DND-41 (cell line): ENCODE data around the gene SYTL4.

Experiments used
- ATAC-seq: fragments of 200-7000 bp; cut with Tn5 transposase; 3 replicates; pipeline ENCODE4 v1.9.1; 2021; ENCODE audit warnings: low read depth; ENCODE audit not compliant: insufficient read depth
- DNase-seq: peaks from one replicate; pipeline ENCODE4 v3.0.0-alpha.2; 2020
- H2AFZ ChIP-seq: 2 replicates; pipeline ENCODE4 v1.6.0; 2012; ENCODE audit warnings: low read depth, low read length
- H3K27ac ChIP-seq: 2 replicates; pipeline ENCODE4 v1.5.1; 2012; ENCODE audit warnings: low read length, inconsistent platforms
- H3K27me3 ChIP-seq: fragments of 200-600 bp; sonication (generic); 2 replicates; pipeline ENCODE4 v1.6.0; 2012; ENCODE audit warnings: low read length, mild to moderate bottlenecking, inconsistent platforms; ENCODE audit not compliant: insufficient read depth, poor library complexity
- H3K36me3 ChIP-seq: 2 replicates; pipeline ENCODE4 v1.5.1; 2012; ENCODE audit warnings: low read length, inconsistent platforms; ENCODE audit not compliant: insufficient read depth
- H3K4me1 ChIP-seq: 2 replicates; pipeline ENCODE4 v1.5.1; 2012; ENCODE audit warnings: mild to moderate bottlenecking, low read length; ENCODE audit not compliant: insufficient read depth
- H3K4me2 ChIP-seq: 2 replicates; pipeline ENCODE4 v1.6.0; 2012; ENCODE audit warnings: mild to moderate bottlenecking, moderate library complexity, low read length, inconsistent platforms; ENCODE audit not compliant: insufficient read depth
- H3K4me3 ChIP-seq, 2 experiments: fragments of 200-600 bp in 1 of 2; shearing (Covaris generic) in 1 of 2; 2 replicates each; pipeline ENCODE4 v1.5.1; 2012 to 2016; ENCODE audit warnings: inconsistent platforms in 2 of 2, low read length in 2 of 2, mild to moderate bottlenecking in 2 of 2, low read depth in 1 of 2, moderate library complexity in 1 of 2
- H3K79me2 ChIP-seq: 2 replicates; pipeline ENCODE4 v1.6.0; 2012; ENCODE audit warnings: low read length, inconsistent platforms; ENCODE audit not compliant: insufficient read depth
- H3K9ac ChIP-seq: 2 replicates; pipeline ENCODE4 v1.6.0; 2012; ENCODE audit warnings: low read depth, mild to moderate bottlenecking, inconsistent platforms, low read length, moderate library complexity
- H3K9me3 ChIP-seq: 2 replicates; pipeline ENCODE4 v1.5.1; 2012; ENCODE audit warnings: low read length, moderate library complexity, mild to moderate bottlenecking, inconsistent platforms; ENCODE audit not compliant: insufficient read depth, severe bottlenecking
- H4K20me1 ChIP-seq: 2 replicates; pipeline ENCODE4 v1.6.0; 2012; ENCODE audit warnings: low read length; ENCODE audit not compliant: insufficient read depth
- EZH2 ChIP-seq: IDR thresholded peaks from 3 replicates; pipeline ENCODE4 v1.6.1; 2012; ENCODE audit warnings: borderline replicate concordance, low read depth, mild to moderate bottlenecking, moderate library complexity, low read length, inconsistent platforms; ENCODE audit not compliant: severe bottlenecking
- TF ChIP-seq, protein P1 (sequence below): IDR thresholded peaks from 2 replicates; pipeline ENCODE4 v1.5.1; 2012; ENCODE audit warnings: borderline replicate concordance, low read length, moderate library complexity, mild to moderate bottlenecking; ENCODE audit not compliant: poor library complexity, severe bottlenecking; ENCODE audit errors: extremely low read depth

SYTL4 gene

GRCh38 chrX:100673397-100673953 is 58.4 kb downstream of the SYTL4 start:
- Histone ChIP-seq H3K36me3 (no peaks in the 10 kb centered on the region), H2AFZ (no peak overlapping the region), H4K20me1 (no peaks in the 10 kb centered on the region), H3K4me2 (no peak overlapping the region), H3K4me1 (no peaks in the 10 kb centered on the region), H3K9me3 (no peaks in the 10 kb centered on the region), H3K27me3 (no peaks in the 10 kb centered on the region), H3K79me2 (no peaks in the 10 kb centered on the region), H3K27ac (no peak overlapping the region), H3K9ac (no peak overlapping the region), H3K4me3 (no peak overlapping the region)
- TF ChIP-seq, protein P1, sequence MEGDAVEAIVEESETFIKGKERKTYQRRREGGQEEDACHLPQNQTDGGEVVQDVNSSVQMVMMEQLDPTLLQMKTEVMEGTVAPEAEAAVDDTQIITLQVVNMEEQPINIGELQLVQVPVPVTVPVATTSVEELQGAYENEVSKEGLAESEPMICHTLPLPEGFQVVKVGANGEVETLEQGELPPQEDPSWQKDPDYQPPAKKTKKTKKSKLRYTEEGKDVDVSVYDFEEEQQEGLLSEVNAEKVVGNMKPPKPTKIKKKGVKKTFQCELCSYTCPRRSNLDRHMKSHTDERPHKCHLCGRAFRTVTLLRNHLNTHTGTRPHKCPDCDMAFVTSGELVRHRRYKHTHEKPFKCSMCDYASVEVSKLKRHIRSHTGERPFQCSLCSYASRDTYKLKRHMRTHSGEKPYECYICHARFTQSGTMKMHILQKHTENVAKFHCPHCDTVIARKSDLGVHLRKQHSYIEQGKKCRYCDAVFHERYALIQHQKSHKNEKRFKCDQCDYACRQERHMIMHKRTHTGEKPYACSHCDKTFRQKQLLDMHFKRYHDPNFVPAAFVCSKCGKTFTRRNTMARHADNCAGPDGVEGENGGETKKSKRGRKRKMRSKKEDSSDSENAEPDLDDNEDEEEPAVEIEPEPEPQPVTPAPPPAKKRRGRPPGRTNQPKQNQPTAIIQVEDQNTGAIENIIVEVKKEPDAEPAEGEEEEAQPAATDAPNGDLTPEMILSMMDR = no peak
- TF ChIP-seq EZH2 = no peak
- no peak for ATAC-seq
- no peak for DNase-seq

- Histone ChIP-seq H3K4me2 (no peak overlapping the region), H3K27me3 (no peaks in the 10 kb centered on the region), H2AFZ (no peak overlapping the region), H3K36me3 (no peaks in the 10 kb centered on the region), H3K9ac (no peak overlapping the region), H3K9me3 (no peaks in the 10 kb centered on the region), H4K20me1 (no peaks in the 10 kb centered on the region), H3K27ac (no peak overlapping the region), H3K79me2 (no peaks in the 10 kb centered on the region), H3K4me3 (no peak overlapping the region), H3K4me1 (no peaks in the 10 kb centered on the region)
- DNase-seq (no peak), ATAC-seq (no peak)
- no peak for TF ChIP-seq EZH2
- TF ChIP-seq, protein P1 = no peak
Observed at GRCh38 chrX:100672966-100673365, 59.0 kb downstream of the SYTL4 start.

- H3K27ac ChIP-seq = no peak overlapping the region
- no peak for TF ChIP-seq EZH2
- TF ChIP-seq, protein P1 = no peak
- H3K4me1 ChIP-seq = no peaks in the 10 kb centered on the region
- no peak overlapping the region for H2AFZ ChIP-seq
- no peaks in the 10 kb centered on the region for H3K9me3 ChIP-seq
- H3K36me3 ChIP-seq = no peaks in the 10 kb centered on the region
- no peaks in the 10 kb centered on the region for H3K79me2 ChIP-seq
- DNase-seq = no peak
- H4K20me1 ChIP-seq = no peaks in the 10 kb centered on the region
- no peak overlapping the region for H3K4me2 ChIP-seq
- no peaks in the 10 kb centered on the region for H3K27me3 ChIP-seq
- H3K4me3 ChIP-seq = no peak overlapping the region
- no peak for ATAC-seq
- H3K9ac ChIP-seq = no peak overlapping the region
Observed at GRCh38 chrX:100663642-100664041, 68.3 kb downstream of the SYTL4 start.

GRCh38 chrX:100662796-100663195 is 69.1 kb downstream of the SYTL4 start:
- ATAC-seq (no peak), DNase-seq (no peak)
- Histone ChIP-seq H3K4me1 (no peaks in the 10 kb centered on the region), H3K36me3 (no peaks in the 10 kb centered on the region), H3K4me2 (no peak overlapping the region), H3K27me3 (no peaks in the 10 kb centered on the region), H4K20me1 (no peaks in the 10 kb centered on the region), H3K4me3 (no peak overlapping the region), H3K9ac (no peak overlapping the region), H2AFZ (no peak overlapping the region), H3K9me3 (no peaks in the 10 kb centered on the region), H3K79me2 (no peaks in the 10 kb centered on the region), H3K27ac (no peak overlapping the region)
- TF ChIP-seq, protein P1 = no peak
- TF ChIP-seq EZH2 = no peak
